ENCODE measurements around the gene SLC1A5. TPM values are rescaled to one million over a fixed set of nuclear protein-coding genes. Genes with fewer than 3 reads are reported as not detected.

Gene SLC1A5
- total RNA-seq, 4 donors from 2014 or later, result 19.8 to 104 (median 91.4) TPM

- WGBS, 2 donors (ENCODE audit: low coverage in 1 of 2), result 75% methylated on average over 12 of the region's 14 CpGs; no CpG with 5 or more reads in 1 of the 2 donors
- in situ Hi-C loops (cut with MboI; ENCODE audit: low pct_ligation_motif_present in 1 of 4, low pct_unique_long_range_greater_than_20kb in 1 of 4, low sequenced_read_pairs in 3 of 4), result no loop called here
These were observed 57.3 kb downstream of the SLC1A5 start for GRCh38 chr19:46731007-46731501.

GRCh38 chr19:46730595-46730994, 57.8 kb downstream of the SLC1A5 start:
- no peak for DNase-seq
- 96% methylated on average over 14 of the region's 14 CpGs; no CpG with 5 or more reads in 1 of the 2 donors for WGBS, 2 donors (ENCODE audit: low coverage in 1 of 2)
- H3K27ac ChIP-seq, result no peak overlapping the region
- peaks cover 0 to 51% (median 18%) of the 10 kb centered on the region in 4 donors for H3K36me3 ChIP-seq
- intact Hi-C loops (cut with DNase I; ENCODE audit: low total_unique reads) (no loop called here), in situ Hi-C loops (cut with MboI; ENCODE audit: low pct_ligation_motif_present in 1 of 4, low pct_unique_long_range_greater_than_20kb in 1 of 4, low sequenced_read_pairs in 3 of 4) (no loop called here)
- TF ChIP-seq CTCF (IDR thresholded peaks at IDR 0.05), result no peak
- TF ChIP-seq EP300 (IDR thresholded peaks at IDR 0.05; ENCODE audit: low read depth), result no peak
- TF ChIP-seq POLR2AphosphoS5 (IDR thresholded peaks at IDR 0.05), result no peak
- no peak for TF ChIP-seq POLR2A (IDR thresholded peaks at IDR 0.05)
- H3K27me3 ChIP-seq, result no peaks in the 10 kb centered on the region
- H3K4me1 ChIP-seq, result no peaks in the 10 kb centered on the region
- no peak overlapping the region for H3K4me3 ChIP-seq
- no peaks in the 10 kb centered on the region for H3K9me3 ChIP-seq

More at GRCh38 chr19:46731007-46731501, 57.3 kb downstream of the SLC1A5 start:
- Histone ChIP-seq H3K27ac (no peak overlapping the region), H3K36me3 (peaks cover 0 to 46% (median 18%) of the 10 kb centered on the region in 4 donors), H3K4me1 (no peaks in the 10 kb centered on the region), H3K9me3 (no peaks in the 10 kb centered on the region), H3K4me3 (no peak overlapping the region), H3K27me3 (no peaks in the 10 kb centered on the region)
- no peak for DNase-seq
- intact Hi-C loops (cut with DNase I; ENCODE audit: low total_unique reads), result no loop called here
- TF ChIP-seq POLR2A (IDR thresholded peaks at IDR 0.05) (no peak), CTCF (IDR thresholded peaks at IDR 0.05) (no peak), EP300 (IDR thresholded peaks at IDR 0.05; ENCODE audit: low read depth) (no peak), POLR2AphosphoS5 (IDR thresholded peaks at IDR 0.05) (no peak)

GRCh38 chr19:46730187-46730586, 58.2 kb downstream of the SLC1A5 start:
- Histone ChIP-seq H3K9me3 (no peaks in the 10 kb centered on the region), H3K27me3 (no peaks in the 10 kb centered on the region), H3K27ac (no peak overlapping the region), H3K4me3 (no peak overlapping the region), H3K4me1 (no peaks in the 10 kb centered on the region), H3K36me3 (peaks cover 0 to 55% (median 18%) of the 10 kb centered on the region in 4 donors)
- TF ChIP-seq CTCF (IDR thresholded peaks at IDR 0.05), result no peak
- no peak for TF ChIP-seq POLR2AphosphoS5 (IDR thresholded peaks at IDR 0.05)
- in situ Hi-C loops (cut with MboI; ENCODE audit: low pct_ligation_motif_present in 1 of 4, low pct_unique_long_range_greater_than_20kb in 1 of 4, low sequenced_read_pairs in 3 of 4) (no loop called here), intact Hi-C loops (cut with DNase I; ENCODE audit: low total_unique reads) (no loop called here)
- 92 to 93% methylated on average over 3 to 9 of the region's 9 CpGs for WGBS, 2 donors (ENCODE audit: low coverage in 1 of 2)
- DNase-seq, result no peak

- Histone ChIP-seq H3K4me1 (no peaks in the 10 kb centered on the region), H3K4me3 (no peak overlapping the region), H3K27me3 (no peaks in the 10 kb centered on the region), H3K27ac (no peak overlapping the region), H3K9me3 (no peaks in the 10 kb centered on the region), H3K36me3 (peaks cover 0 to 60% (median 19%) of the 10 kb centered on the region in 4 donors)
- 89% methylated on average over 6 of the region's 7 CpGs; no CpG with 5 or more reads in 1 of the 2 donors for WGBS, 2 donors (ENCODE audit: low coverage in 1 of 2)
- DNase-seq, result no peak
- TF ChIP-seq POLR2AphosphoS5 (IDR thresholded peaks at IDR 0.05), result no peak
- TF ChIP-seq CTCF (IDR thresholded peaks at IDR 0.05), result no peak
- no peak for TF ChIP-seq EP300 (IDR thresholded peaks at IDR 0.05; ENCODE audit: low read depth)
- no peak for TF ChIP-seq POLR2A (IDR thresholded peaks at IDR 0.05)
- intact Hi-C loops (cut with DNase I; ENCODE audit: low total_unique reads) (loop anchor here (2.0 kb wide), 1 partner anchor 25 kb away; no protein-coding TSS in a partner anchor), in situ Hi-C loops (cut with MboI; ENCODE audit: low pct_ligation_motif_present in 1 of 4, low pct_unique_long_range_greater_than_20kb in 1 of 4, low sequenced_read_pairs in 3 of 4) (no loop called here)
These were observed 58.7 kb downstream of the SLC1A5 start for GRCh38 chr19:46729696-46730095.
